Measurements from ENCODE around the gene MANEA.

MANEA gene

GRCh38 chr6:95614094-95614493, 36.8 kb downstream of the MANEA start (continued):
- TF ChIP-seq, protein P1, sequence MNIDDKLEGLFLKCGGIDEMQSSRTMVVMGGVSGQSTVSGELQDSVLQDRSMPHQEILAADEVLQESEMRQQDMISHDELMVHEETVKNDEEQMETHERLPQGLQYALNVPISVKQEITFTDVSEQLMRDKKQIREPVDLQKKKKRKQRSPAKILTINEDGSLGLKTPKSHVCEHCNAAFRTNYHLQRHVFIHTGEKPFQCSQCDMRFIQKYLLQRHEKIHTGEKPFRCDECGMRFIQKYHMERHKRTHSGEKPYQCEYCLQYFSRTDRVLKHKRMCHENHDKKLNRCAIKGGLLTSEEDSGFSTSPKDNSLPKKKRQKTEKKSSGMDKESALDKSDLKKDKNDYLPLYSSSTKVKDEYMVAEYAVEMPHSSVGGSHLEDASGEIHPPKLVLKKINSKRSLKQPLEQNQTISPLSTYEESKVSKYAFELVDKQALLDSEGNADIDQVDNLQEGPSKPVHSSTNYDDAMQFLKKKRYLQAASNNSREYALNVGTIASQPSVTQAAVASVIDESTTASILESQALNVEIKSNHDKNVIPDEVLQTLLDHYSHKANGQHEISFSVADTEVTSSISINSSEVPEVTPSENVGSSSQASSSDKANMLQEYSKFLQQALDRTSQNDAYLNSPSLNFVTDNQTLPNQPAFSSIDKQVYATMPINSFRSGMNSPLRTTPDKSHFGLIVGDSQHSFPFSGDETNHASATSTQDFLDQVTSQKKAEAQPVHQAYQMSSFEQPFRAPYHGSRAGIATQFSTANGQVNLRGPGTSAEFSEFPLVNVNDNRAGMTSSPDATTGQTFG (tag by site-specific recombination; IDR thresholded peaks at IDR 0.05; ENCODE audit: borderline replicate concordance), result no peak
- no peak for TF ChIP-seq KLF1 (tag by site-specific recombination; IDR thresholded peaks at IDR 0.05)
- no peak for TF ChIP-seq ZNF133 (tag by site-specific recombination; IDR thresholded peaks at IDR 0.05)
- TF ChIP-seq ZNF23 (tag by site-specific recombination; IDR thresholded peaks at IDR 0.05; ENCODE audit: borderline replicate concordance), result no peak
- no peak for TF ChIP-seq ZBTB8A (tag by site-specific recombination; IDR thresholded peaks at IDR 0.05)
- TF ChIP-seq ZNF341 (tag by site-specific recombination; IDR thresholded peaks at IDR 0.05; ENCODE audit: low read depth), result no peak

DNA sequence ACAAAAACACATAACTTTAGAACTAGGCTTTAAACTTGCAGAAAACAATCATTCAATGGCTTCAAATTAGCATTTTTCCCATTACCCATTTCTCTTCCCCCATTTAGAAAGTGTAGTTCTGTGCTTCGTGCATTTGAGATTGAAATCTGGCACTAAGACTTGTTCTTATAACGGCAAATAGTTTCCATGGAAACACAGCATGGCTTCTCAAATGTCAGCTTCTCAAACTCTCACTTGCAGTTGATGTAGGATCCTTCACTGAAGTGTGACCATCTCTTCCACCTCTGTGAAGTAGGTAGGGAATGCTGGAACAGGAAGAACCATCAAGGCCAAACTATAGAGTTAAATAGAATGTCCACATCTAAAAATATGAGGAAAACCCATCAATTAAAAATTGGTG, 52.2 kb downstream of the MANEA start:
- TF ChIP-seq, protein P2, sequence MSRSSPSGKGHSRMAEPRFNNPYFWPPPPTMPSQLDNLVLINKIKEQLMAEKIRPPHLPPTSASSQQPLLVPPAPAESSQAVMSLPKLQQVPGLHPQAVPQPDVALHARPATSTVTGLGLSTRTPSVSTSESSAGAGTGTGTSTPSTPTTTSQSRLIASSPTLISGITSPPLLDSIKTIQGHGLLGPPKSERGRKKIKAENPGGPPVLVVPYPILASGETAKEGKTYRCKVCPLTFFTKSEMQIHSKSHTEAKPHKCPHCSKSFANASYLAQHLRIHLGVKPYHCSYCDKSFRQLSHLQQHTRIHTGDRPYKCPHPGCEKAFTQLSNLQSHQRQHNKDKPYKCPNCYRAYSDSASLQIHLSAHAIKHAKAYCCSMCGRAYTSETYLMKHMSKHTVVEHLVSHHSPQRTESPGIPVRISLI (tag by site-specific recombination; IDR thresholded peaks at IDR 0.05), result no peak
- TF ChIP-seq ZNF24 (tag by site-specific recombination; IDR thresholded peaks at IDR 0.05) (no peak), ZSCAN23 (tag by site-specific recombination; IDR thresholded peaks at IDR 0.05) (no peak), ZNF174 (tag by site-specific recombination; IDR thresholded peaks at IDR 0.05) (no peak), ZNF140 (tag by site-specific recombination; IDR thresholded peaks at IDR 0.05) (no peak), ZNF529 (tag by site-specific recombination; IDR thresholded peaks at IDR 0.05; ENCODE audit: insufficient replicate concordance) (no peak)
- TF ChIP-seq, protein P3, sequence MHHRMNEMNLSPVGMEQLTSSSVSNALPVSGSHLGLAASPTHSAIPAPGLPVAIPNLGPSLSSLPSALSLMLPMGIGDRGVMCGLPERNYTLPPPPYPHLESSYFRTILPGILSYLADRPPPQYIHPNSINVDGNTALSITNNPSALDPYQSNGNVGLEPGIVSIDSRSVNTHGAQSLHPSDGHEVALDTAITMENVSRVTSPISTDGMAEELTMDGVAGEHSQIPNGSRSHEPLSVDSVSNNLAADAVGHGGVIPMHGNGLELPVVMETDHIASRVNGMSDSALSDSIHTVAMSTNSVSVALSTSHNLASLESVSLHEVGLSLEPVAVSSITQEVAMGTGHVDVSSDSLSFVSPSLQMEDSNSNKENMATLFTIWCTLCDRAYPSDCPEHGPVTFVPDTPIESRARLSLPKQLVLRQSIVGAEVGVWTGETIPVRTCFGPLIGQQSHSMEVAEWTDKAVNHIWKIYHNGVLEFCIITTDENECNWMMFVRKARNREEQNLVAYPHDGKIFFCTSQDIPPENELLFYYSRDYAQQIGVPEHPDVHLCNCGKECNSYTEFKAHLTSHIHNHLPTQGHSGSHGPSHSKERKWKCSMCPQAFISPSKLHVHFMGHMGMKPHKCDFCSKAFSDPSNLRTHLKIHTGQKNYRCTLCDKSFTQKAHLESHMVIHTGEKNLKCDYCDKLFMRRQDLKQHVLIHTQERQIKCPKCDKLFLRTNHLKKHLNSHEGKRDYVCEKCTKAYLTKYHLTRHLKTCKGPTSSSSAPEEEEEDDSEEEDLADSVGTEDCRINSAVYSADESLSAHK (tag by site-specific recombination; IDR thresholded peaks at IDR 0.05), result no peak
- TF ChIP-seq, protein P4, sequence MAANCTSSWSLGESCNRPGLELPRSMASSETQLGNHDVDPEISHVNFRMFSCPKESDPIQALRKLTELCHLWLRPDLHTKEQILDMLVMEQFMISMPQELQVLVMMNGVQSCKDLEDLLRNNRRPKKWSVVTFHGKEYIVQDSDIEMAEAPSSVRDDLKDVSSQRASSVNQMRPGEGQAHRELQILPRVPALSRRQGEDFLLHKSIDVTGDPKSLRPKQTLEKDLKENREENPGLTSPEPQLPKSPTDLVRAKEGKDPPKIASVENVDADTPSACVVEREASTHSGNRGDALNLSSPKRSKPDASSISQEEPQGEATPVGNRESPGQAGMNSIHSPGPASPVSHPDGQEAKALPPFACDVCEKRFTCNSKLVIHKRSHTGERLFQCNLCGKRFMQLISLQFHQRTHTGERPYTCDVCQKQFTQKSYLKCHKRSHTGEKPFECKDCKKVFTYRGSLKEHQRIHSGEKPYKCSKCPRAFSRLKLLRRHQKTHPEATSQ (tag by site-specific recombination; IDR thresholded peaks at IDR 0.05), result no peak
- H3K9me3 ChIP-seq (ENCODE audit: control insufficient read depth, insufficient read depth, low read depth, low read length), result no peaks in the 10 kb centered on the region
- H3K36me3 ChIP-seq (ENCODE audit: control insufficient read depth in 2 of 2, insufficient read depth in 1 of 2, low read length in 2 of 2), result no peaks in the 10 kb centered on the region
- no peak overlapping the region for H3K4me3 ChIP-seq (ENCODE audit: low read depth, low read length)
- no peak overlapping the region for H3K27ac ChIP-seq (ENCODE audit: extremely low read depth, low read depth, low read length)
- CTCF ChIA-PET, result no interaction called here
- POLR2A ChIA-PET, result no interaction called here
- no peaks in the 10 kb centered on the region for H3K4me1 ChIP-seq (ENCODE audit: control insufficient read depth, insufficient read depth, low read length)

- H3K4me1 ChIP-seq (ENCODE audit: control insufficient read depth, insufficient read depth, low read length), result no peaks in the 10 kb centered on the region
- H3K27ac ChIP-seq (ENCODE audit: extremely low read depth, low read depth, low read length), result no peak overlapping the region
- POLR2A ChIA-PET, result no interaction called here
- CTCF ChIA-PET, result interaction anchor here (0.7 kb wide), 1 partner anchor 504 kb away, joined by 3 read pairs; no protein-coding TSS in a partner anchor
- no peaks in the 10 kb centered on the region for H3K9me3 ChIP-seq (ENCODE audit: control insufficient read depth, insufficient read depth, low read depth, low read length)
- H3K4me3 ChIP-seq (ENCODE audit: low read depth, low read length), result no peak overlapping the region
- H3K36me3 ChIP-seq (ENCODE audit: control insufficient read depth in 2 of 2, insufficient read depth in 1 of 2, low read length in 2 of 2), result no peaks in the 10 kb centered on the region
- no peak for TF ChIP-seq ZNF449 (tag by site-specific recombination; IDR thresholded peaks at IDR 0.05)
- no peak for TF ChIP-seq ZBTB6 (tag by site-specific recombination; IDR thresholded peaks at IDR 0.05)
- no peak for TF ChIP-seq SP3 (tag by site-specific recombination; IDR thresholded peaks at IDR 0.05)
Observed at GRCh38 chr6:95636552-95637431, 59.5 kb downstream of the MANEA start.

All from HEK293 (cell line).